Trophoblast cell (in vitro differentiated cells and primary cell): ENCODE data around the gene EPGN. TPM values are rescaled to one million over a fixed set of nuclear protein-coding genes. Genes with fewer than 3 reads are reported as not detected.

Source experiments
- DNase-seq, 2 donors: peaks; one replicate each; pipeline ENCODE4 v3.0.0-alpha.2; 2016
- H2AFZ ChIP-seq: 2 replicates; pipeline ENCODE4 v1.6.1; 2013; ENCODE audit warnings: low read length, moderate library complexity, mild to moderate bottlenecking; ENCODE audit not compliant: insufficient read depth, poor library complexity
- H2AK5ac ChIP-seq: 2 replicates; pipeline ENCODE4 v1.6.1; 2013; ENCODE audit warnings: mild to moderate bottlenecking, low read length
- H2BK120ac ChIP-seq: 2 replicates; pipeline ENCODE4 v1.6.1; 2013; ENCODE audit warnings: low read length, mild to moderate bottlenecking, moderate library complexity; ENCODE audit not compliant: insufficient read depth, poor library complexity
- H2BK12ac ChIP-seq: 2 replicates; pipeline ENCODE4 v1.6.1; 2013; ENCODE audit warnings: mild to moderate bottlenecking, low read length, moderate library complexity
- H2BK5ac ChIP-seq: 2 replicates; pipeline ENCODE4 v1.6.1; 2013; ENCODE audit warnings: low read length, low read depth, moderate library complexity, mild to moderate bottlenecking; ENCODE audit not compliant: poor library complexity
- H3K14ac ChIP-seq: 2 replicates; pipeline ENCODE4 v1.6.1; 2013; ENCODE audit warnings: mild to moderate bottlenecking, low read length
- H3K18ac ChIP-seq: 2 replicates; pipeline ENCODE4 v1.6.1; 2013; ENCODE audit warnings: mild to moderate bottlenecking, low read length
- H3K23ac ChIP-seq: 2 replicates; pipeline ENCODE4 v1.6.1; 2013; ENCODE audit warnings: low read length
- H3K27ac ChIP-seq: 2 replicates; pipeline ENCODE4 v1.5.1; 2013; ENCODE audit warnings: low read depth, mild to moderate bottlenecking, inconsistent platforms, low read length, moderate library complexity
- H3K27me3 ChIP-seq: 2 replicates; pipeline ENCODE4 v1.6.1; 2013; ENCODE audit warnings: inconsistent platforms, mild to moderate bottlenecking, low read length, moderate library complexity; ENCODE audit not compliant: insufficient read depth
- H3K36me3 ChIP-seq, 2 experiments: 1 replicate in 1 of 2; 2 replicates in 1 of 2; pipeline ENCODE4 v1.6.1; 2013; ENCODE audit warnings: low read length in 2 of 2, mild to moderate bottlenecking in 2 of 2, moderate library complexity in 1 of 2; ENCODE audit not compliant: insufficient read depth in 2 of 2, control insufficient read depth in 1 of 2
- H3K4ac ChIP-seq: 2 replicates; pipeline ENCODE4 v1.6.1; 2013; ENCODE audit warnings: low read depth, mild to moderate bottlenecking, low read length, moderate library complexity
- H3K4me1 ChIP-seq, 2 experiments: 1 replicate in 1 of 2; 2 replicates in 1 of 2; pipeline ENCODE4 v1.6.1; 2013; ENCODE audit warnings: low read length in 2 of 2, mild to moderate bottlenecking in 2 of 2, moderate library complexity in 1 of 2; ENCODE audit not compliant: insufficient read depth in 2 of 2, control insufficient read depth in 1 of 2
- H3K4me2 ChIP-seq: 2 replicates; pipeline ENCODE4 v1.6.1; 2013; ENCODE audit warnings: inconsistent platforms, mild to moderate bottlenecking, low read length, moderate library complexity
- H3K4me3 ChIP-seq: 2 replicates; pipeline ENCODE4 v1.5.1; 2013; ENCODE audit warnings: mild to moderate bottlenecking, low read depth, low read length, inconsistent platforms
- H3K79me1 ChIP-seq: one replicate; pipeline ENCODE4 v1.6.1; 2013; ENCODE audit warnings: low read length
- H3K79me2 ChIP-seq: 2 replicates; pipeline ENCODE4 v1.6.1; 2013; ENCODE audit warnings: low read length, mild to moderate bottlenecking; ENCODE audit not compliant: control insufficient read depth, insufficient read depth, poor library complexity
- H3K9ac ChIP-seq: 2 replicates; pipeline ENCODE4 v1.6.1; 2013; ENCODE audit warnings: mild to moderate bottlenecking, low read length
- H3K9me3 ChIP-seq: 2 replicates; pipeline ENCODE4 v1.6.1; 2013; ENCODE audit warnings: low read depth, mild to moderate bottlenecking, control low read depth, inconsistent platforms, low read length; ENCODE audit not compliant: insufficient read depth
- H4K12ac ChIP-seq: 2 replicates; pipeline ENCODE4 v1.6.1; 2013; ENCODE audit warnings: low read depth, mild to moderate bottlenecking, low read length, moderate library complexity
- H4K8ac ChIP-seq: 2 replicates; pipeline ENCODE4 v1.6.1; 2013; ENCODE audit warnings: low read depth, mild to moderate bottlenecking, low read length, moderate library complexity
- H4K91ac ChIP-seq: one replicate; pipeline ENCODE4 v1.6.1; 2013; ENCODE audit warnings: low read depth, mild to moderate bottlenecking, low read length, moderate library complexity
- WGBS: extraction: QIAGEN DNeasy Blood & Tissue Kit; methylation state at CpG from one replicate; pipeline ENCODE4 v1.1.7; 2013; ENCODE audit warnings: missing lambda C conversion rate; ENCODE audit not compliant: insufficient read length, insufficient coverage; ENCODE audit errors: extremely low coverage; 5-methylcytosine and 5-hydroxymethylcytosine counted together
- polyA plus RNA-seq: library from polyadenylated mRNA; stranded (reverse); fragments of 200-250 nt; gene quantifications from 2 replicates; pipeline ENCODE4 v1.2.3, GENCODE V29; 2013

The EPGN gene, protein sequence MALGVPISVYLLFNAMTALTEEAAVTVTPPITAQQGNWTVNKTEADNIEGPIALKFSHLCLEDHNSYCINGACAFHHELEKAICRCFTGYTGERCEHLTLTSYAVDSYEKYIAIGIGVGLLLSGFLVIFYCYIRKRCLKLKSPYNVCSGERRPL
- polyA plus RNA-seq = 0.05 and 0.10 TPM in 2 replicates

DNA sequence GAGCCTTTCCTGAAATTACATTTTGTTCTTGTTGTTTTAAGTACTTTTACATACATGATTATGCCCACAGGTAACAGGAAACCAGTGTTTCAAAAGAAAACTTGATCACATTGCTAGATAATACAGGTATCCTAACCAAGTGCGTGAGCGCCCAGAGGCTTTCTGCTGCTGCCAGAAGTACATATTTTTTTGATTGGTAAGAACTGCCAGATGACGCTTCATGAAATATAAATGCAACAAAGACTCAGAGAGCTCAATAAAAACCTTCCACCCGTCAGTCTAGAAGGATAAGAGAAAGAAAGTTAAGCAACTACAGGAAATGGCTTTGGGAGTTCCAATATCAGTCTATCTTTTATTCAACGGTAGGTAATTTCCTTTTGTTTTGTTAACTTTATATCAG lies at the start of gene EPGN:
Gene EPGN, plus strand, starts transcription at position 256 of the 400 bp plus-strand sequence. Its CDS starts 64 bp downstream, at position 320.
- Histone ChIP-seq H3K36me3 (no peaks in the 10 kb centered on the region), H2AK5ac (no peak within 1 kb of the TSS), H3K4me2 (no peak within 1 kb of the TSS), H2BK120ac (no peak within 1 kb of the TSS), H3K27ac (no peak within 1 kb of the TSS), H3K4me1 (no peaks in the 10 kb centered on the region), H3K14ac (no peak within 1 kb of the TSS), H3K4me3 (no peak within 1 kb of the TSS), H2BK5ac (no peak within 1 kb of the TSS), H4K91ac (no peak within 1 kb of the TSS), H4K12ac (no peak within 1 kb of the TSS), H2BK12ac (no peak within 1 kb of the TSS), H3K4ac (no peak within 1 kb of the TSS), H3K18ac (no peak within 1 kb of the TSS), H3K23ac (no peak within 1 kb of the TSS), H3K79me2 (no peaks in the 10 kb centered on the region), H2AFZ (no peak within 1 kb of the TSS), H3K9me3 (no peaks in the 10 kb centered on the region), H3K9ac (no peak within 1 kb of the TSS), H3K79me1 (no peaks in the 10 kb centered on the region), H4K8ac (no peak within 1 kb of the TSS), H3K27me3 (no peaks in the 10 kb centered on the region)
- WGBS = no CpG with 5 or more reads among the region's 5 CpGs
- peak; percentile 86 to 90 for DNase-seq

DNA sequence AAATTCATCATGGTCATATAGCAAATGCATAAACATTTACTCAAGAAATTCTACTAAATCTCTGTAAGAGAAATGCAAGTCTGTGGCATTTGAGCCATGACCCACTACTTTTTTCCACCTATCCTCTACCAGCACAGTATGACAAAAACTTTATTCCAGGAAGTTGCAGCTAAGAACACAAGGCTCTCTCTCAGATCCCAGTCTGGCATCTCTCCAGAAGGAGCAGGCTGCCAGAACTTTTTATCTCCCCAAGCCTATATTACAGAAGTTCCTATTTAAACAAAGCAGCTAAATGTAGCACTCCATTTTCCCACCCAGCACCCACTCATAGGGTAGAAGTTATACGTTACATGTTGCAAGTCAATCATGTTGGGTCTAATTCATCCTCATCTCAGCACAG lies 49.3 kb upstream of the EPGN start:
- Histone ChIP-seq H3K36me3 (no peaks in the 10 kb centered on the region), H2AFZ (no peak overlapping the region), H2BK120ac (no peak overlapping the region), H2AK5ac (no peak overlapping the region), H3K4me2 (no peak overlapping the region), H3K9ac (no peak overlapping the region), H3K18ac (no peak overlapping the region), H2BK5ac (no peak overlapping the region), H3K4ac (no peak overlapping the region), H4K91ac (no peak overlapping the region), H3K79me1 (no peaks in the 10 kb centered on the region), H3K9me3 (no peaks in the 10 kb centered on the region), H3K14ac (no peak overlapping the region), H4K12ac (no peak overlapping the region), H3K23ac (no peak overlapping the region), H3K27ac (no peak overlapping the region), H2BK12ac (no peak overlapping the region), H3K79me2 (no peaks in the 10 kb centered on the region), H3K4me3 (no peak overlapping the region), H4K8ac (no peak overlapping the region), H3K27me3 (no peaks in the 10 kb centered on the region), H3K4me1 (no peaks in the 10 kb centered on the region)
- no peak for DNase-seq
- no CpG with 5 or more reads among the region's 1 CpG for WGBS

DNA sequence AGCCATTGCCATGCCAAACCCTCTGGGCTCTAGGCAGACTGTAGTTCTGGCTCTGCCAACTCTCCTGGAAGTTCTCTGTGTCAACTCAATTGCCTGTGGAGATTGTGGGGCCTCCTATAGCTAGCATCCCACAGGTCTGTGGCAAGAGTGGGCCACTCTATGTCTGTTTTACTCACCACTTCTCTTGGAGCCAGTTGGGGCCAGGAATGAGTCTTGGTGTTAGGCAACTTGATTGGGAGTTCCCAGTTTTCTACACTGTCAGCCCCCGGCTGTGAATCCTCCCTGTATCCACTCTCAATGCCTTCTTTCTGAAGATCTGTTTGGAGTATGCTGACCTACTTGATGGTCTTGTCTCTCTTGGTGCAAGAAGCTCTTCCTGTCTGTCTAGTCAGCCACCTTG lies 48.2 kb upstream of the EPGN start:
- no peak overlapping the region for H3K23ac ChIP-seq
- no peak for DNase-seq
- H3K9ac ChIP-seq = no peak overlapping the region
- no peaks in the 10 kb centered on the region for H3K36me3 ChIP-seq
- H3K4me3 ChIP-seq = no peak overlapping the region
- H3K79me1 ChIP-seq = no peaks in the 10 kb centered on the region
- H2BK120ac ChIP-seq = no peak overlapping the region
- no peak overlapping the region for H4K91ac ChIP-seq
- no peak overlapping the region for H3K14ac ChIP-seq
- H2AK5ac ChIP-seq = no peak overlapping the region
- no CpG with 5 or more reads among the region's 1 CpG for WGBS
- H3K27ac ChIP-seq = no peak overlapping the region
- no peak overlapping the region for H4K12ac ChIP-seq
- no peak overlapping the region for H3K18ac ChIP-seq
- H3K9me3 ChIP-seq = no peaks in the 10 kb centered on the region
- no peak overlapping the region for H3K4ac ChIP-seq
- no peaks in the 10 kb centered on the region for H3K27me3 ChIP-seq
- H2BK12ac ChIP-seq = no peak overlapping the region
- no peaks in the 10 kb centered on the region for H3K79me2 ChIP-seq
- no peak overlapping the region for H2AFZ ChIP-seq
- H3K4me1 ChIP-seq = no peaks in the 10 kb centered on the region
- H4K8ac ChIP-seq = no peak overlapping the region
- no peak overlapping the region for H2BK5ac ChIP-seq
- no peak overlapping the region for H3K4me2 ChIP-seq

DNA sequence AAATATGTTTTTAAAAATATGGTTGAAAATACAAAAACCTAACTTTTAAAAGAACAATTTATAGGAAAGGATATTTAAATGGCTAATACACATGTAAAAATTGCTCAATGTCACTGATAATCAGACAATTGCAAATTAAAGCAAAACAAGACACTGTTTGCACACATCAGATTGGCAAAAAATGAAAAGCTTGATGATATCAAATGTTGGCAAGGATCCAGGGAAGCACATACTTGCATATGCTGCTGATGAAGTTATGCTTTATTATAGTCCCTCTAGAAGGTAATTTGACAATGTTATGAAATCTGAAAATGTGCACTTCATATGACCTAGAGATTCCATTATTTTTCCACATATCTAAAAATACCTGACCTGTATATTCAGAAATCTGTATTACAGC lies 45.7 kb upstream of the EPGN start:
- no peak overlapping the region for H2BK120ac ChIP-seq
- H4K8ac ChIP-seq = no peak overlapping the region
- no peak overlapping the region for H2BK5ac ChIP-seq
- no peak overlapping the region for H3K4me3 ChIP-seq
- no peak overlapping the region for H3K9ac ChIP-seq
- no peak overlapping the region for H3K23ac ChIP-seq
- no peak overlapping the region for H2BK12ac ChIP-seq
- DNase-seq = no peak
- H4K91ac ChIP-seq = no peak overlapping the region
- H4K12ac ChIP-seq = no peak overlapping the region
- H3K27me3 ChIP-seq = no peaks in the 10 kb centered on the region
- no peak overlapping the region for H3K27ac ChIP-seq
- no peaks in the 10 kb centered on the region for H3K36me3 ChIP-seq
- H2AK5ac ChIP-seq = no peak overlapping the region
- no peak overlapping the region for H3K4me2 ChIP-seq
- H3K14ac ChIP-seq = no peak overlapping the region
- H3K18ac ChIP-seq = no peak overlapping the region
- H3K9me3 ChIP-seq = no peaks in the 10 kb centered on the region
- H3K4ac ChIP-seq = no peak overlapping the region
- H3K79me2 ChIP-seq = no peaks in the 10 kb centered on the region
- no peaks in the 10 kb centered on the region for H3K4me1 ChIP-seq
- H2AFZ ChIP-seq = no peak overlapping the region
- H3K79me1 ChIP-seq = no peaks in the 10 kb centered on the region
